Superior temporal gyrus (tissue), 1 donor: ENCODE results near the gene NTM.

ENCODE experiments used
- DNase-seq: peaks from one replicate; pipeline ENCODE4 v3.0.0-alpha.2; 2016; ENCODE audit errors: extremely low spot score

The NTM gene

DNA sequence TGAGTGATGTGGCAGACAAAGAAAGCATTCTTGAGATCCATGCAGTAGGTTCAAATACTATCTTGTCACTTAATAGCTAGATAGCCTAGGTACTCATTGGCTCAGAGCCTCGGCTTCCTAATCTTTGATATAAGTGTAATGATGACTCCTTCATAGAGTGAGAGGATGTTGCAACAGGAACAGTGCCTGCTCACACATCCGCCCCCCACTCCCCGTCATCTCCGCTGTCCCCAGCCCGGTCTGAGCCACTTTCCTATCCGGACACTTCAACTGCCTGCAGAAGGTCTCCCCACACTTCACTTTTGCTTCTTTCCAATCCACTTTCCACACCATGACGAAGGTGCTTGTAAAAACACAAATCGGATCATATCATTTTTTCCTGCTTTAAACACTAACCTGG is 128.8 kb downstream of the NTM start:
- no peak for DNase-seq

DNA sequence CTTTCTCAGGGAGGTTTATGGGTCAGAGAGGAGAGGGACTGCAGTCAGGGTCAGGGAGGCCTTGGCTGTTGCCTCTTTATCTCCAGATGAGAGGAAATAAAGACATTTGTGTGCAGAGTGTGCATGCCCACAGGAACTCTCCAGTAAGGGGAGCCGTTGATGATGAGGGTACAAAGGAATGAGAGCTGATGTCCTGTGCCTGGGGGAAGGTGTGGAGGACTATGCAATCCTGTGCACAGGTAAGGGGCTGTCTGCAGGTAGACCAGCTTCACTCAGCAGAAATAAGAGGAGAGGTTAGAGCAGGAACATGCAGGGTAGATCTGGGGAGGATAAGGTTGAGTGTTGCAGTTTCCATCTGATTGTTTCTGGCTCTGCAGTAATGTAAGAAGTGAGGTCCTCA is 132.6 kb downstream of the NTM start:
- DNase-seq = no peak

DNA sequence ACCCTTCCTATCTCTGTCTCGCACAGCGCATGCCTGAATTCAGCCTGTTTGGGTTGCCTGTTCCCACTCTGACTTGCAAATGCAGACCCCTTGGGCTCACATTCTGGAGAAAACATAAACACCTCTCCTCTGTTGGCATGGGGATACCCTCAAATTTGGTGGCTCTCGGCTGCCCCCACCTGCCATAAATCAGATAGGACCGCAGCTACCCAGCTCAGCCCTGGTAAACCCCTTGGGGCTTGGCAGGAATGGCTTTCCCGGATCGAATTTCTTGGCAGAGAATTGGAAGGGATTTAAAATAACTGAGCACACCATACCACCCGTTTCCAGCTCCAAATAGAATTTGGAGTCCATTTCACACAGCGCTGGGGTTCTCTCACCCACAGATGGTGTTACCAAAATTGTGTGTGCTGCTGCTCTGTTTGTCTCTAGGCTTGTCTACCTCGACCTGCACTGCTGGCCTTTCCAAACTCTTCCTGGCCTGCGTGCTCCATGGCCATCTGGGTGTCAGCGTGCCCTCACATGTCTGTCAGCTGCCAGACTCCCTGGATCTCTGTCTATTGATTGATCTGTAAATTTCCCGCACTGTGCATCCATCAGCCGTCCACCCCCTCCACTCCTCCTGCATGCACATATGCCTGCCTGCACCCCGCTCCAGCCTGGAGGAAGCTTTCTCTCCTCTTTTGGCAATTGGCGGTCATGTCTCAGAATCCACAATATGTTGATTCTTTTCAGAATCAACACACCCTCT is 134.0 kb downstream of the NTM start:
- DNase-seq = peak; percentile 85

DNA sequence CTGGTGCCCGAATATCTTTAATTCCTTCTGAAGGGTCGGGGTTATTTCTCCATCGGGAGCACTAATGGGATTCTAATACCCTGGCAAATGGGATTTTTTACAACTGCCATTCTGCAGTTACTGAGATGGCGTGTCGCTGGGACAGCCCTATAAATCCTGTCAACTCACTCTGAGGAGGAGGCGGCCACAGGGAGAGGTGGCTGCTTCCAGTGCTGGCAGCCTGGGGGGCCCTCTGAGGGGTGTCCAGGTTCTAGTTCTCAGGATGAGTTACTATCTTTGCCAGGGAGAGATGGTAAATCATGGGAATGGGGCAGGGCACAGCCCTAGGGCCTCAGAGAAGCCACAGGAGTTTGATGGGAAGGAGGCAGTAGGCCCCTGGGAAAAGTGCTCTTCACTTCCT is 135.9 kb downstream of the NTM start:
- DNase-seq = no peak

DNA sequence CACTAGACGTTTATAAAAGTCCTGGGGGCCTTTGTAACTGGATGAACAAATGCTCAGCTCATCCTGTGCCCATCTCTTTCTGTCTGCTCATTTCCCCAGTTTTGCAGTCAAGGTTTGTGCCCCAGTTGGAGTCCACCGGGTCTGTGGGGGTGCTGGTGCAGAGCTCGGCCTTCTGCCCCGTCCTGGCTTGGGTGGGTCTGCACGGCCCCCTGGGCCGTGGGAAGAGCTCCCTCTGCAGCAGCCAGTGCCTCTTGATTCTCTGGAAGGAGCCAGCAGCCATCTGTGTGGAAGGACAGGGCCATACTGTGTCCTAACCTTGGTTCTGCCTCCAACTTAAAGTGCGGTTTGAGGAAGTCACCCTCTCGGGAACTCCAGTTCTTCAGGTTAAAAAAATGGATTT is 140.2 kb downstream of the NTM start:
- no peak for DNase-seq

DNA sequence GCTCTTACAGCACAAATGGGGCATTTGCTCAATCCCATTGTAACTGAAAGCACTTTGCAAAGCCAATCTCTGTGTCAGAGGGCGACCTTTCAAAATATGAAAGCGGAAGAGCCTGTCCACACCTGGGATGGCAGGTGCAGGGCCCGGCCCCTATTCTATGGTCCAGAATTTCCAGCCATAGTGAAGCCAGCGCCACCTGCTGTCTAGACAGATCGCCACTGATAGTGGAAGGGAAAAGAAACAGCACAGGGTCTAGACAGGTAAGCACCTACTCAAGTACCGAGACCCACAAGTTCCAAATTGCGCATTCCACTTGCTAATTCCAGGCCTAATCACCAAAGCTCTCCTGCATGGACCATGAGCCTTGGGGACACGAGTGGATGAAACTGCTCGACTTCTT is 141.4 kb downstream of the NTM start:
- DNase-seq = peak; percentile 53

DNA sequence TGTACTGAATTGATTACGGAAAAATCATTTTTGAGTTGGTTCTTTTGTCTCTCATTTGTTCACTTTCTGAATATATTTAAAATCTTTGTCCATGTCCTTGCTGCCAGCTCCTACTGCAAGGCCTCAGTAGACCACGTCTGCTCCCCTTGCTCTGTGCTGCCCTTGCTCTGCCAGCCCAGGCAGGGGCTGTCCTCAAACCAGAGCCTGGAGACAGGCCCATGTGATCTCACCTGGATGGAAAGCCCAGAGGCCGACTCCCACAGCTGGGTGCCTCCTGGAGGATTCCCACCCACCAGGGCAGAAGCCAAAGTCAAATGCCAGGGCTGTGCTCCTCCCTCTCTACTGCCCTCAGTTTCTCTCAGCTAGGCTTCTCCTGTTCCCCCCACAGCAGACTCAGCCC is 141.8 kb downstream of the NTM start:
- DNase-seq = no peak

DNA sequence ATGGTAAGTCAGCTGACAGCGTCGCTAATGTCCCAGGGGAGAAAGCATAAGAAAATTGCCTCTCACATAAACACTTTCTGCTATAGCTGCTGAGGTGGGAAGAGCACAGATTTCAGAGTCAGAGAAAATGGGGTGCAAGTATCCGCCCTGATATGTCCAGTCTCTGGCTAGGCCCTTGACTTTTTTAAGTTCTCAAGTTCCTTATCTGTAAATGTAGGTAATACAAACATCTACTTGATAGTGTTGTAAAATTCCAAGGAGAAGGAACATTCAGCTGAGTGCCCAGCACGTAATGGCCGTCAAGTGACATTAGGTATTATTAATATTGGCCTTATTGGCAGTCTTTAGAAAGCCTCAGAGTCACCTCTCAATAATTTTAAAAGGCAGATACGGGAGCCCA is 143.6 kb downstream of the NTM start:
- DNase-seq = no peak

DNA sequence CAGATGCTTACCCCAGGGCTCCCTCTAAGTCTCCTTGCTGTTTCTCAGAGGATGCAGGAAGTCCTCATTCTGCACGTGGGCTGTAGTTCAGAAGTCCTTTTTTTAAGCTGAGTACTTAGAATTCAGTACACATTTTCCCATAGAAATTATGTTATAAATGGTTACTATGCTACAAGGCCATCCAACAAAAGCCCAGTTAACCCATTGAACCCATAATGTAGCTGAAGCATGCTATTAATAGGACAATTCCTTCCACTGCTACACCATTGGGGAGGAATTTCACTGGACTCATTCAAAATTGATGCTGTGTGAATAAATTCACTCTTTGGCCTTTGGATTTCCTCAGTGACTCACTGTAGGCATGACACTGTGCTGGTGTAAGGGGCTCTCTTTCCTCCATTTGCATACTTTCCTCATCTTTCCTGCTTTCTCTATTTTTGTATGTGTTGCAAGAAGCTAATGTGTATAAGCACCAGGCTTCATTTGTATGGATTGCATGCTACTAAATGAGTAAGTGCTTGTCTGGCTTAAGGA is 148.0 kb downstream of the NTM start:
- DNase-seq = no peak

DNA sequence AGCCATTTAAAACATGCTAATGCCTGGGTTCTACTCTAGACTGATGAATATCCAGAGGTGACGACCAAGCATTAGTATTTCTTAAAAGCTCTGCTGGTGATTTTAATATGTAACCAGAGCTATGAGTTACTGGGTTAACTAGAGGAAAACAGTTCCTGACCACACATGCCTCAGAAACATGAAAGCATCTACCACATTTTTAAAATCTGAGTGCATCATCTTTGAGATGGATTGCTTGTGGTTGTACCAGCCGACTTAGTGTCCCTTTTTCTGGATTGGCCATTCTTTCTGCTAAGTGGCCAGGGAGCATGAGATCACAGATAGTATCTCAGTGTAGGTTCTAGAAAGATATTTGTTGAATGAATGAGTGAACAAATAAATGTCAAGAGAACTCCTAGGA is 152.4 kb downstream of the NTM start:
- DNase-seq = no peak

DNA sequence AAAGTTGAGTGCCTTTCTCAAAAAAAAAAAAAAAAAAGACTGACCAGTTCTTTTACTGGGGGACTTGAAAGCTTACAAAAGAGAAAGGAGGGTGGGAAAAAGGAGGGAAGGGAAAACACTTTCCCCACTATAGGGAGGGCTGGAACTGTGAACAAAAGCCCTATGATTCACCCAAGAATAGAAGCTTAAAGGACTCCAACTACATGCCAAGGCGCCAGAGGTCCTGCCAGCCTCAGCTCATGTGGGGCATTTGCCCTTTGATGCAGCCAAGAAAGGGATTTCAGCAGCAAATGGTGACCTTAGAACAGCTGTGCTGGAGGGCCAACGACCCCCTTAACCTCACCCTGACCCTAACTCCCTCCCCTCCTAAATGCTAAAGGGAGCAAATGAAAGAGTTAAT is 160.0 kb downstream of the NTM start:
- DNase-seq = peak; percentile 84

DNA sequence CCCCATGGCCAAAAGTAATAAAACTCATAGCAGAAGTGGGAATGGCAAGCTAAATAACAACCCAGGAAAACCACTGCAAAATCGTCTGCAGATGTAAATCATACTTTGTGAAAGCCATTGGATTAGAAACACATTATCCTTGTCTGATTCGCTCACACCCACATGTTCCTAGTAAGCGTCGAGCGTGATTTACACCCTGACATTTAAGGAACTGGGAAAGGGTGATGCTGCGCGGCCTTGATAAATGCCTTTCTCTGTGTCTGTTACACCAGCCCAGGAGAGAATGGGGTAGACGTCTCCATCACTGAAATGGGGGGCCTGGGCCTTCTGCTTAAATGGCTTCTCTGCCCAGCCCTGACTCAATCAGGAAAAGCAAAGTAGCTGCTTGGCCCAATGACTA is 162.7 kb downstream of the NTM start:
- peak; percentile 50 for DNase-seq

DNA sequence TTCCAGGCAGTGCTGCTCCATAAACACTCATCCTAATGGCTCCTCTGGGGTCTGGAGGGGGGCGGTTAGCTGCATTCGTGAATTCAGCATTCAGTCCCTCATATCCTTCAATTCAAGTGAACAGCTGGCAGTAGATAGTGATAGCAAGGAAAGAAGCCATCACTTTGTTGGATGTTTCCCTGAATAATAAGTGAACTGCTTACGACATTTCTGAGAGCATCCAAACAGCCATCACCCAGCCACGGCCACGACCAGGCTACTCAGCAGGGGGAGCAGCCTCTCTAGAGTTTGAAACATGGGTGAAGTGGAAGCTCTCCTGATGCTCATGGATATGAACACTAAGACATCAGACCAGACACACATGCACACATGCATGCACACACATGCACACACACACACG is 163.6 kb downstream of the NTM start:
- no peak for DNase-seq

DNA sequence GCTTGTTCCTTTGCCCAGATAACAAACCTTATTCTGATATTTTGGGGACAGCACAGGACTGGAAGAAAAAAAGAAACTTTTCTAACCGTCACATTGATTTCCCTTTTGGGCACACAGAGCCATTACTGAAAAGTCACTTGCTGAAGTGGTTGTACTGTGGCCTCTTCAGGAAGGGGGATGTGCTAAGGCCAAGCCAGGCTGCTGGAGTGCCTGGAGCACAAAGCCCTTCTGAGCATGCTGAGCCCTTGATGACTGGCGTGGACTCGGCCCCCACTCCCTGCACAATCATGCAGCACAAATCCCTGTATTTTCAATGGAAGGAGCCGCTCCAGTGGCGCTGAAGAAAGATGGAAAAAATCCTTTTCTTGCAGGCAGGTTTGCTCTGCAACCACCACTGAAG is 164.2 kb downstream of the NTM start:
- DNase-seq = peak; percentile 79

DNA sequence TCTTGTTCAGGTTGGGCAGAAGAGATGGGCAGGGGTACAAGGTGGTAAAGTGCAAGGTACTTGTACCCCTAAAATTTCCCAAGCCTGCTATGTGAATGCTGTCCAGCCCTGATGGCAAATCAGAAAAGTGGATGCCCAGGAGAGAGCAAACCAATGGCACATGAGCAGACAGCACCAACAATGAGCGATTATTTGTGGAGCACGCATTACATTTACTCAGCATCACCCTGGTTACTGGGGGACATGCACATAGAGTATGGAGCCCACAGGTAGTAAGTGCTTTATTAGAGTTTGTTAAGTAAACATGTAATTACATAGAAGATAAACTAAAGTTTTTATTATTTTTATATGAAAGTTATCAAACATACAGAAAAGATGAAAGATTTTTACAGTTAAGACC is 165.7 kb downstream of the NTM start:
- DNase-seq = peak; percentile 55

DNA sequence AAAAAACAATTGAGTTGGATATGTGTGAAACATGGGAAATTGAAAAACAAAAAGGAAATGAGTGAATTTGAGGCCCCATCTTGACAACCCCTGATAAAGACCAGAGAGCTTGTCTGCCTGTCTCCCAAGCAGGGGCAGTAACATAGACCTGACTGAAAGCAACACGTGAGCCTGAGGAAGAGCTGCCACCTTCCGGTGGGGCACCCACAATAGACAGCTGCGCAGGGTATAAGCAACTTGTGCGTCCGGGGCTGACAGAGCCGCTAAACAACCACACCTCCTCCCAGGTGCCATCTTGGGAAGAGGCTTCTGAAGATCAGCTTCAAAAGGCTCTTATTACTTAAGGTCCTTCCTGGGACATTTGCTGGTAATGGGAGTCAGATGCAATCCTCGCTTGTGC is 166.8 kb downstream of the NTM start:
- DNase-seq = peak; percentile 39

DNA sequence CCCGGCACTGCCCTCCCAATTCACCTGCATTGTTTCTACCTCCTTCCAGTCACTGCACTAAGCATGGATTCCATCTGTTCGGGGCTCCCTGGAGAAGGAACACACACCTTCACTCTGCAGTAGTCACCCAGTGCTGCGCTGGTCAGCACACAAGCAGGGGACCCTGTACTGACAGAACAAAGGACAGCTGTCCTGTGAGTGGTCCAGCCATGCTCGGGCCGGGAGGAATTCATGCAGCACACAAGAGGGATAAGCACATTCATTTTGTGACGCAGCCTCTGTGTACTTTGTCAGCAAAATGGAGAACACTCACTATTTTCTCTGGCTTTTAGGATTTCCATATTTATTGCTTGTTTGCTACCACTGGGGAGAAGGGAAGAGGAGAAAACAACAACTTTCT is 167.3 kb downstream of the NTM start:
- DNase-seq = no peak

DNA sequence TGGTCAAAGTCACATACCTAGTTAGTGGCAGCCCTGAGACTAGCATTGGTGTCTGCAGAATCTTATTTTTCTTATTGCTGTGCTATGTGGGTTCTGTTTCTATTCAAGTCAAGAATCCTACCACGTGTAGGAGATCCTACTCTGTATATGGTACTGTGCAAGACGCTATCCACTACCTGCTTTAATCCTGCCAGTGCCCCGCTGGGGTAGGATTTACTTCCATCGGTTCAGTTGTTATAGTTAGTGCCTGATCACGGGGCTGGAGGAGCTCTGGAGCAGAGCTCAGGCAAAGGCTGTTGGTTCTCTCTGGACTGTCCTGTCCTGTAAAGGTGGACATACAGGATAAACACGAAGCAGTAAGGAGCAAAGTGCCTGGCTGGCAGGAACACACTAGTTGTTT is 167.9 kb downstream of the NTM start:
- peak; percentile 59 for DNase-seq

DNA sequence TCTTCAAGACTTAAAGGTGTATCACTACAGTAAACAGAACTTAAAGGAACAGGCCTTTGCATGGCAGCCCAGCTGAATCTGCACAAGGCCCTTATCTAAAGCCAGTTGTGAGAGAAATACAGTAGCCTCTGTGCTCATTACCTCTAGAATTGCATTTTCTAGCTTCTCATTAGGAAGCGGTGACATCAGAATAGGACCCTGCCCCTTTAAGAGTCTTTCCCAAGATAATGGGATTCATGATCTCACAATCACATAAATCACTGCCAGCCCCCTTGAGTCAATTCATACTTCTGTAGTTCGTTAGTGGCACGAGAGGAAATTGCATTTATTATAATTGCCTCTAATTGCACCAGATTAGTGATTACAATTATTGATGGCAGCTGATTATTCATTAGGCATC is 170.3 kb downstream of the NTM start:
- DNase-seq = no peak

DNA sequence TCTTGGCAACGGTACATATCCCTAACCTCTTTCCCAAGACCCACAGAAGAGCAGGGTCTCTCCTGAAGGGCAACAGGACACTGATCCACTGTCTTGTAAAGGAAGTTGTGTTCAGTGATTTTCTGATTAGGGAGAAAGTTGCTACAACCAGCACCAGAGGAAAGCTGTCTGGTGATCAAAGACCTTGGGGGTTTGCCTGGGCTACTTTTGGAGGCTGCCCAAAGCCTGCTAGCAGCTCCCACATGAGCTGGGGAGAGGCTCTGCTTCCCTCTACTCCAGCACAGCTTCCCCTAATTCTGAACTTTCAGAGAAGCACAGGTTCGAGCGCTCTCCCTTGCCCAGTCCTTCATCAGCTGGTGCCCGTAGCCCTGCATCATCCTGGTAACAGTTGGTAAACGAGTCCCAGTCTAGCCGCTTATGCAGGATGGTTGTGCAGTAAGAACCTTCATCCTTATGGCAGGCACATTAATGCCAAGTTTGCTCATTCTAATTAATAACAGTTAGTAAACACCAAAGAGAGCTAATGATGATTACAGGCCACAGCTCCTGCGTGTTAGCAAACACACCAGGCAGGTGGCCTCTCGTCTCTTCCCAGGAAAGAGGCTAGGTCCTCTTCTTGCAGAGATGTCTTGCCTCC is 173.1 kb downstream of the NTM start:
- DNase-seq = no peak

DNA sequence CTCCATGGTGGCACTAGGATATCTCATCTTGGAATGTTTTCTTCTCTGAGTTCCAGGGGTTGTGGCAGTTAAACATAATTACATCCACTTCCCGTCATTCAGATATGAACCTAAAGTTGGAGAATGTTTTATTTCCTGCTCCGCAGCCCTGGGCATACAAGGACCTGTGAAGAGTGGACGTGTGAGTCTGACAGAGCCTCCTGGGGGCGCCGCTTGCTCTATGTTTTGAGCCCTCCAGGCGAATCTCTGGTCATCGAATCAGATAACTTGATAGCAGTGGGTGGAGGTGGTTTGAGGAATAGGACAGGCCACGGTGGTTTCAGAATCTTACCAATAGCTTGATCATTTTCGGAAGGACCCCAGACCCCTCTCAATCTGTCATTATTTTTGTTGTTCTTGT is 174.2 kb downstream of the NTM start:
- no peak for DNase-seq

DNA sequence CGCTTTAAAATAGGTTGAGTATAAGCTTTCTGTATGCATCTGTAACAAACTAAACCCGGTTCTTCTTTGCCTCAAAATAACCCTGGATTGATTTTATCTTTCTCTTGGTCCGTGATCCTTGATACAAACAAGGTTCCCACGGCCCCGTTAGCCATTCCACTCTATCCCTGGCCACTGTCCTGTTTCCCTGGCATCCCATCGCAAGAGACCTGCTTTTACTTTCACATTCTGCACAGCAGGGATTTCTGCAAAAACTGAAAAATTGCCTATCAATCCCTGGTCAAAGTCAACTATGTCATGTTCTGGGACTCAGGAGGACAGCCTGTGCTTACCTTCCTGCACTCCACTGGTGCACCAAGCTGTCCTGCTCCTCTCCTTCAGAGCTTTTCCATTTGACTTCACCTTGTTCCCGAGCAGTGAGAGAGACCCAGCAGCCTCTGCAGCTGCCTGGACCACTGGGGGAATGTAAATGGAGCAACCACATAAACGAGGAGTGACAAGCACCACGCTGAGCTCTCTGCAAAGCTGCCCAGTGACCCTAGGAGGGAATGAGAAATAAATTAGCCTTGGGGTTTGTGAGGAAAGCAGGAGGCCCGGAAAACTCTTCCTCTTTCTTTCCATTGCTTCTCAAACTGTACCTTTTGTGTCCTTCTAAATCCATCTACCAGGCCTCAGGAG is 175.9 kb downstream of the NTM start:
- peak; percentile 71 for DNase-seq

DNA sequence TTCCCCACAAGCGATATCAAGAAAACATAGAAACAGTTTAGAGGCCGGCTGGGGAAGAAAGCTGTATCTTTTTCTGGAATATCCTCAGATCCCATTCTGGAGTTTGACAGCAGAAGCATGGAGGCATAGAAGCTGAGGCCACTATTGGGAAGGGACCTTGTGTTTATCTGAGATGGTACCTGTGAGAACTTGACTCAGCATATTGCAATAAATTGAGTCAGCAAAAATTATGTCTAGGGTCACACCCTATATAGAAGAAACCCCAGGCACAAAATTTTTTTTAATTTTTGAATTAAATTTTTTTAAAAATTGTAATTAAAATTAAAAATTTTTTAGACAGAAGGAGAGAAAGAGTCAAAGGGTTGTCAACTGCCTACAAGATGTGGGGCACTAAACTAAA is 178.7 kb downstream of the NTM start:
- no peak for DNase-seq
